Heart right ventricle (tissue), 16 donors: ENCODE results near the gene TKFC. TPM values are rescaled to one million over a fixed set of nuclear protein-coding genes. Genes with fewer than 3 reads are reported as not detected.

Source experiments
- ATAC-seq, 8 donors: fragments of 200-7000 bp; cut with Tn5 transposase; one replicate each; pipeline ENCODE4 v1.9.1; 2020; ENCODE audit warnings: mild to moderate bottlenecking in 8 of 8, moderate library complexity in 8 of 8, moderate number of reproducible peaks in 1 of 8
- DNase-seq, 2 donors: peaks; one replicate each; pipeline ENCODE4 v3.0.0-alpha.2; 2020
- H3K27ac ChIP-seq, 10 donors: fragments of 200-600 bp; sonication (generic) in 2 of 10; one replicate each; pipeline versions ENCODE4 v1.5.0 to v1.8.0; 2020 to 2022; ENCODE audit warnings: mild to moderate bottlenecking in 3 of 10
- H3K27me3 ChIP-seq, 7 donors: fragments of 200-600 bp; one replicate each; pipeline ENCODE4 v1.8.0; 2021 to 2022; ENCODE audit warnings: mild to moderate bottlenecking in 2 of 7
- H3K36me3 ChIP-seq, 9 donors: fragments of 200-600 bp; sonication (generic) in 1 of 9; one replicate each; pipeline versions ENCODE4 v1.5.0 to v1.8.0; 2020 to 2022; ENCODE audit warnings: mild to moderate bottlenecking in 2 of 9
- H3K4me1 ChIP-seq, 9 donors: fragments of 200-600 bp; sonication (generic) in 1 of 9; one replicate each; pipeline versions ENCODE4 v1.5.0 to v1.8.0; 2020 to 2022; ENCODE audit warnings: mild to moderate bottlenecking in 4 of 9
- H3K4me3 ChIP-seq, 10 donors: fragments of 200-600 bp; sonication (generic) in 2 of 10; one replicate each; pipeline versions ENCODE4 v1.5.0 to v1.8.0; 2020 to 2022; ENCODE audit warnings: mild to moderate bottlenecking in 7 of 10, moderate library complexity in 2 of 10
- H3K9me3 ChIP-seq, 11 donors: fragments of 200-600 bp in 10 of 11; sonication (generic) in 2 of 11; one replicate each; pipeline versions ENCODE4 v1.5.0 to v1.8.0; 2013 to 2022; ENCODE audit warnings: mild to moderate bottlenecking in 2 of 11, control low read depth in 1 of 11, moderate library complexity in 1 of 11
- WGBS, 2 donors: extraction: QIAGEN DNeasy Blood & Tissue Kit; methylation state at CpG; one replicate each; pipeline ENCODE4 v1.1.7; 2013; ENCODE audit warnings: inconsistent platforms in 1 of 2; 5-methylcytosine and 5-hydroxymethylcytosine counted together
- intact Hi-C, 10 donors: fragments of 100-400 bp; cut with DNase I; formaldehyde crosslinking; loops; one replicate each; pipeline versions ENCODE4 v1.11.1 to v1.14.2; 2022
- polyA plus RNA-seq, 2 donors: library from polyadenylated mRNA; stranded (reverse); fragments of 200-250 nt; gene quantifications; one replicate each; pipeline ENCODE4 v1.2.3, GENCODE V29; 2013
- total RNA-seq, 10 donors: library from RNA; stranded (reverse); fragmentation: NEBNext Ultra II Directional in 3 of 10; extraction: Animal tissue kit (Norgen Biotek cat#: 25700) in 3 of 10; gene quantifications; one replicate each; pipeline versions ENCODE4 v1.2.1 to v1.2.4, GENCODE V29; 2021 to 2023
- TF ChIP-seq, protein P1 (sequence below), 9 donors: fragments of 200-600 bp; sonication (generic) in 2 of 9; IDR thresholded peaks; one replicate each; pipeline versions ENCODE4 v1.5.0 to v1.8.0; 2021 to 2022; ENCODE audit warnings: antibody characterized with exemption in 9 of 9, mild to moderate bottlenecking in 5 of 9, moderate library complexity in 1 of 9
- donor health status: Arrhythmogenic right ventricular cardiomyopathy.
- donor health status: ischemic (EF 13 %, LVEDD 7.1; RV severe dilation, severe dysfunction).
- donor health status: healthy with polysubstance abuse.
- donor health status: DM: no; HTN: yes; CAD: no.
- donor health status: DM: no; HTN: no; CAD: no.
- donor health status: ischemic (EF 25% LVEDD 6.9; RV normal size, moderate dysfunction).
- donor health status: ischemic (EF 25% LVEDD 5.7; RV mildly dilated, moderate dysfunction).
- donor health status: healthy.
- donor health status: DM: yes; HTN: yes; CAD: no.
- donor health status: Ischemic cardiomyopathy.
- donor health status: ischemic (EF 35%, LVEDD 5.7; RV mildly dilated, moderate dysfunction).
- donor health status: nonischemic (EF 11% LVEDD 7.7; RV severe dilation, severe dysfunction).
- donor health status: DM: yes; HTN: yes; CAD: no.
- donor health status: PGD.
- donor health status: ischemic (EF 29% LVEDD 5.4; RV normal size, mild dysfunction).
- donor health status: nonischemic (EF 23%, LVEDD 6.1; RV moderate dilation, normal function).

The TKFC gene
- total and polyA plus RNA-seq, 12 donors, result 11.8 to 26.1 (median 19.7) TPM

DNA sequence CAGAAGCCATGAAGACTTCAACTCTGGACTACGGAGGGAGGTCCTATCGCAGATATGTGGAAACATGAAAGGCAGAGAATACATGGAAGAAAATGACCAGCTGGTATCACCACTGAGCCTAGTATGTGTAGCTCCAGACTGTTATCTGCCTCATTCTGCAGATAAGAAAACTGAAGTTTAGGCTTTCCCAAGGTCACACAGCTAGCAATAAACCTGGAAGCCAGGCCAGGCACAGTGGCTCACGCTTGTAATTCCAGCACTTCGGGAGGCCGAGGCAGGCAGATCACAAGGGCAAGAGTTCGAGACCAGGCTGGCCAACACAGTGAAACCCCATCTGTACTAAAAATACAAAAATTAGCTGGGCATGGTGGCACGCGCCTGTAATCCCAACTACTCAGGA lies 22.3 kb upstream of the TKFC start:
- TF ChIP-seq, protein P1, sequence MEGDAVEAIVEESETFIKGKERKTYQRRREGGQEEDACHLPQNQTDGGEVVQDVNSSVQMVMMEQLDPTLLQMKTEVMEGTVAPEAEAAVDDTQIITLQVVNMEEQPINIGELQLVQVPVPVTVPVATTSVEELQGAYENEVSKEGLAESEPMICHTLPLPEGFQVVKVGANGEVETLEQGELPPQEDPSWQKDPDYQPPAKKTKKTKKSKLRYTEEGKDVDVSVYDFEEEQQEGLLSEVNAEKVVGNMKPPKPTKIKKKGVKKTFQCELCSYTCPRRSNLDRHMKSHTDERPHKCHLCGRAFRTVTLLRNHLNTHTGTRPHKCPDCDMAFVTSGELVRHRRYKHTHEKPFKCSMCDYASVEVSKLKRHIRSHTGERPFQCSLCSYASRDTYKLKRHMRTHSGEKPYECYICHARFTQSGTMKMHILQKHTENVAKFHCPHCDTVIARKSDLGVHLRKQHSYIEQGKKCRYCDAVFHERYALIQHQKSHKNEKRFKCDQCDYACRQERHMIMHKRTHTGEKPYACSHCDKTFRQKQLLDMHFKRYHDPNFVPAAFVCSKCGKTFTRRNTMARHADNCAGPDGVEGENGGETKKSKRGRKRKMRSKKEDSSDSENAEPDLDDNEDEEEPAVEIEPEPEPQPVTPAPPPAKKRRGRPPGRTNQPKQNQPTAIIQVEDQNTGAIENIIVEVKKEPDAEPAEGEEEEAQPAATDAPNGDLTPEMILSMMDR (IDR thresholded peaks at IDR 0.05), result no peak
- H3K36me3 ChIP-seq, result peaks cover 6 to 100% (median 85%) of the 10 kb centered on the region in 9 donors
- DNase-seq (no peak), ATAC-seq (no peak)
- H3K27ac ChIP-seq, result no peak overlapping the region
- no peaks in the 10 kb centered on the region for H3K27me3 ChIP-seq
- H3K4me3 ChIP-seq, result no peak overlapping the region
- no peaks in the 10 kb centered on the region for H3K9me3 ChIP-seq
- intact Hi-C loops, result no loop called here
- 83 to 86% methylated on average over 8 of the region's 8 CpGs for WGBS, 2 donors
- H3K4me1 ChIP-seq, result no peaks in the 10 kb centered on the region

DNA sequence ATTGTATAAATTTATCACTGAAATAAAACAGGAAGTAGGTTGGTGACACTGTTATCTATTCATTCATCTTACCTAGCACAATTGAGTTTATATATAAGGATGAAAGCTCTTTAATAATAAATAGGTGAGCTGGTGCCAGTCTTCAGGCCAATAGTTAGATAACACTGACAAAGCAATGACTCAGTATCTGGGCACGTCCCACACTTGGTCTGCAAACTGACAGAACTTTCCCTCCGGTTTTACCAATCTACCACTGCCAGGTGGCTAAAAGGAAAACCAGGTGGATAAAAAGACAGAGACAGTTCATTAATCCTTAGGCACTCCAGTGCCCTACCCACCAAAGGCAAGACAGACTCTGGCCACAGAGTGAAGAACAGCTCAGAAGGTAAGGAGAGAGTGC lies 17.8 kb upstream of the TKFC start:
- H3K27me3 ChIP-seq, result no peaks in the 10 kb centered on the region
- no peaks in the 10 kb centered on the region for H3K4me1 ChIP-seq
- ATAC-seq (no peak), DNase-seq (no peak)
- H3K36me3 ChIP-seq, result peaks cover 6 to 100% (median 71%) of the 10 kb centered on the region in 9 donors
- no peak overlapping the region for H3K4me3 ChIP-seq
- intact Hi-C loops, result no loop called here
- WGBS, 2 donors, result 75 to 81% methylated on average over 2 of the region's 2 CpGs
- TF ChIP-seq, protein P1 (IDR thresholded peaks at IDR 0.05), result no peak
- H3K27ac ChIP-seq, result no peak overlapping the region
- H3K9me3 ChIP-seq, result no peaks in the 10 kb centered on the region

DNA sequence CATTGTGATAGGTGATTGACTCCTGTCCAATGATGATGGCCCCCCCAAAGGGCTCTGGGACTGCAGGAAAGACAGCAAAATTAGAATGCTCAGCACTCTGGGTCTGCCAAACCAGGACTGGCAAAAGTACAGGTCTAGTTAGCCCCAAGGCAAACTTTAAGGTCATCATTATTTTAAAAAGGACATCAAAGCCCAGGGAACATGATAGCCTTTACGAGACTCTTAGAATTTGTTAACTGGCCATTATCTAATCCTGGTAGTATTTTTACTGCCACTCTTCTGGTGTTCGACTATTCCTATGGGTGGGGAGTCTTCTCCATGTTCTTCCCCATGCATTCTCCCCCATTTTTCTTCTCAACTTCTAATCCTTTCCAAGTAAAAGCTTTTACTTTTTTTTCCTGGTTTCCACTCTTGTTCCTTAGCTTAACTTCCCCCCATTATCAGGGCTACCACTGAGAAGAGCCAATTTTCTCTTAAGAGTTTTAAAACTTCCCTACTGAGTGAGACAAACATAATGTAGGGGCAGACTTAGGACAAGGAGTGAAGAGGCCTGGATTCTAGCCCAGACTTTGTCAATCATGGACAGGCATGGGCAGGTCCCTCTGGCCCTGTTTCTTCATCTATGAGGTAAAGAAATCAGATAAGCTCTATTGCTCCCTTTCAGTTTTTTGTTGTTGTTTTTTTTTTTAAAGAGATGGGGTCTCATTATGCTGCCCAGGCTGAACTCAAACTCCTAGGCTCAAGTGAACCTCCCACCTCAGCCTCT lies 7.2 kb upstream of the TKFC start:
- no peaks in the 10 kb centered on the region for H3K9me3 ChIP-seq
- H3K27me3 ChIP-seq, result no peaks in the 10 kb centered on the region
- H3K36me3 ChIP-seq, result peaks cover 0 to 100% (median 65%) of the 10 kb centered on the region in 9 donors
- ATAC-seq (peak in 6 of 8 donors; percentile 26 to 76 (median 70)), DNase-seq (no peak)
- H3K4me3 ChIP-seq, result no peak overlapping the region
- WGBS, 2 donors, result 46 to 55% methylated on average over 2 of the region's 2 CpGs
- TF ChIP-seq, protein P1 (IDR thresholded peaks at IDR 0.05), result no peak
- intact Hi-C loops, result no loop called here
- H3K27ac ChIP-seq, result peak overlapping the region in 1 of 10 donors; percentile 0
- H3K4me1 ChIP-seq, result peaks cover 0 to 48% (median 26%) of the 10 kb centered on the region in 9 donors

DNA sequence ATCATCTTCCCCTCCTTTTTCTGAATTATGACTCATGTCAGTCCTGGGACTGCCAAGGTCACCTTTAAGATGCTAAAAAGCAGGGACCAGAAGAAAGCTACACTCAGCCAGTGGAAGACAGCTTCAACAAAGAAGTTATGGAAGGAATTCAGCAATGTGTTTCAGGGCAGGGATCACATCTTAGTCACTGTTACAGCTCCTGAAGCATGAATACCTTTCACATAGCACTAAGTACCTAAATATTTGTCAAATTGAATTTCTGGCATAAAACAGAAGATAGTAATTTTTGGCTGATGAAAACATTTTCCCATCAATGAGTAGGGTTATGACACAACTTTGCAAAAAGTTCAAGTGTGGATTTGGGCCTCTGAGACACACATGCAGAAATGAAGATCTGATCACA lies 5.4 kb upstream of the TKFC start:
- DNase-seq, result no peak
- H3K27me3 ChIP-seq, result no peaks in the 10 kb centered on the region
- H3K27ac ChIP-seq, result no peak overlapping the region
- TF ChIP-seq, protein P1 (IDR thresholded peaks at IDR 0.05), result no peak
- peaks cover 11 to 63% (median 39%) of the 10 kb centered on the region in 9 donors for H3K4me1 ChIP-seq
- no peaks in the 10 kb centered on the region for H3K9me3 ChIP-seq
- peaks cover 0 to 86% (median 47%) of the 10 kb centered on the region in 9 donors for H3K36me3 ChIP-seq
- ATAC-seq, result no peak
- no peak overlapping the region for H3K4me3 ChIP-seq
- intact Hi-C loops, result no loop called here
